Stimulated activated naive CD8-positive, alpha-beta T cell treated with anti-CD3 and anti-CD28 coated beads, Interleukin-15, Interleukin-2, amounts not matched to agents 100 ng/mL and 50 ng/mL, for 24 hours (primary cell): ENCODE results near the gene PLAAT5.

ENCODE experiments used
- H3K27ac Mint-ChIP-seq: one replicate; pipeline ENCODE4 v1.8.0; 2021; ENCODE audit warnings: mild to moderate bottlenecking, mixed read lengths
- H3K27me3 Mint-ChIP-seq: one replicate; pipeline ENCODE4 v1.8.0; 2021; ENCODE audit warnings: mixed read lengths
- H3K36me3 Mint-ChIP-seq: one replicate; pipeline ENCODE4 v1.8.0; 2021; ENCODE audit warnings: low read depth, mixed read lengths
- H3K4me1 Mint-ChIP-seq: one replicate; pipeline ENCODE4 v1.8.0; 2021; ENCODE audit warnings: low read depth, mixed read lengths
- H3K4me3 Mint-ChIP-seq: one replicate; pipeline ENCODE4 v1.8.0; 2021; ENCODE audit warnings: mild to moderate bottlenecking, mixed read lengths
- H3K9me3 Mint-ChIP-seq: one replicate; pipeline ENCODE4 v1.8.0; 2021; ENCODE audit warnings: mixed read lengths

PLAAT5 gene

GRCh38 chr11:63504933-63505586 lies 14.1 kb upstream of the PLAAT5 start:
- Mint-ChIP-seq H3K9me3 (peaks cover 9% of the 10 kb centered on the region), H3K4me1 (peaks cover 6% of the 10 kb centered on the region), H3K27me3 (no peaks in the 10 kb centered on the region), H3K4me3 (no peak overlapping the region), H3K27ac (no peak overlapping the region), H3K36me3 (peaks cover 6% of the 10 kb centered on the region)

- no peak overlapping the region for H3K27ac Mint-ChIP-seq
- peaks cover 6% of the 10 kb centered on the region for H3K4me1 Mint-ChIP-seq
- no peak overlapping the region for H3K4me3 Mint-ChIP-seq
- H3K36me3 Mint-ChIP-seq: peaks cover 12% of the 10 kb centered on the region
- no peaks in the 10 kb centered on the region for H3K27me3 Mint-ChIP-seq
- peaks cover 17% of the 10 kb centered on the region for H3K9me3 Mint-ChIP-seq
These were observed 13.1 kb upstream of the PLAAT5 start for GRCh38 chr11:63504054-63504453.

GRCh38 chr11:63503492-63503891 lies 12.5 kb upstream of the PLAAT5 start:
- peaks cover 6% of the 10 kb centered on the region for H3K4me1 Mint-ChIP-seq
- no peak overlapping the region for H3K4me3 Mint-ChIP-seq
- H3K9me3 Mint-ChIP-seq: peaks cover 17% of the 10 kb centered on the region
- H3K27me3 Mint-ChIP-seq: no peaks in the 10 kb centered on the region
- H3K36me3 Mint-ChIP-seq: peaks cover 12% of the 10 kb centered on the region
- no peak overlapping the region for H3K27ac Mint-ChIP-seq

- Mint-ChIP-seq H3K4me1 (peaks cover 6% of the 10 kb centered on the region), H3K9me3 (peaks cover 17% of the 10 kb centered on the region), H3K36me3 (peaks cover 12% of the 10 kb centered on the region), H3K27me3 (peaks cover 6% of the 10 kb centered on the region), H3K27ac (no peak overlapping the region), H3K4me3 (no peak overlapping the region)
These were observed 11.4 kb upstream of the PLAAT5 start for GRCh38 chr11:63502252-63502820.

GRCh38 chr11:63501236-63501635 lies 10.3 kb upstream of the PLAAT5 start:
- H3K27me3 Mint-ChIP-seq: peaks cover 12% of the 10 kb centered on the region

GRCh38 chr11:63499874-63500273 lies 8.9 kb upstream of the PLAAT5 start:
- Mint-ChIP-seq H3K27me3 (peaks cover 12% of the 10 kb centered on the region), H3K27ac (no peak overlapping the region), H3K36me3 (peaks cover 12% of the 10 kb centered on the region), H3K4me3 (no peak overlapping the region), H3K9me3 (peaks cover 17% of the 10 kb centered on the region), H3K4me1 (no peaks in the 10 kb centered on the region)

More at GRCh38 chr11:63501236-63501635, 10.3 kb upstream of the PLAAT5 start:
- Mint-ChIP-seq H3K4me3 (no peak overlapping the region), H3K27ac (no peak overlapping the region), H3K4me1 (peaks cover 6% of the 10 kb centered on the region), H3K36me3 (peaks cover 12% of the 10 kb centered on the region), H3K9me3 (peaks cover 17% of the 10 kb centered on the region)

- H3K4me1 Mint-ChIP-seq: peaks cover 14% of the 10 kb centered on the region
- H3K27me3 Mint-ChIP-seq: peaks cover 32% of the 10 kb centered on the region
- H3K9me3 Mint-ChIP-seq: peaks cover 8% of the 10 kb centered on the region
- H3K4me3 Mint-ChIP-seq: no peak overlapping the region
- no peak overlapping the region for H3K27ac Mint-ChIP-seq
- peaks cover 7% of the 10 kb centered on the region for H3K36me3 Mint-ChIP-seq
These were observed 4.0 kb upstream of the PLAAT5 start for GRCh38 chr11:63494975-63495374.

- Mint-ChIP-seq H3K4me1 (peaks cover 14% of the 10 kb centered on the region), H3K36me3 (no peaks in the 10 kb centered on the region), H3K27me3 (peaks cover 42% of the 10 kb centered on the region), H3K4me3 (no peak overlapping the region), H3K27ac (no peak overlapping the region), H3K9me3 (no peaks in the 10 kb centered on the region)
These were observed 2.2 kb upstream of the PLAAT5 start for GRCh38 chr11:63493127-63493526.

GRCh38 chr11:63492441-63492840 lies 1.5 kb upstream of the PLAAT5 start:
- peaks cover 36% of the 10 kb centered on the region for H3K27me3 Mint-ChIP-seq
- no peak overlapping the region for H3K4me3 Mint-ChIP-seq
- no peak overlapping the region for H3K27ac Mint-ChIP-seq
- H3K9me3 Mint-ChIP-seq: no peaks in the 10 kb centered on the region
- no peaks in the 10 kb centered on the region for H3K36me3 Mint-ChIP-seq
- H3K4me1 Mint-ChIP-seq: peaks cover 14% of the 10 kb centered on the region

GRCh38 chr11:63491636-63492372 lies 837 bp upstream of the PLAAT5 start:
- Mint-ChIP-seq H3K4me1 (peaks cover 14% of the 10 kb centered on the region), H3K9me3 (no peaks in the 10 kb centered on the region), H3K27ac (no peak overlapping the region), H3K27me3 (peaks cover 30% of the 10 kb centered on the region), H3K36me3 (no peaks in the 10 kb centered on the region), H3K4me3 (peak overlapping the region; percentile 82)

GRCh38 chr11:63491240-63491587 lies 247 bp upstream of the PLAAT5 start:
- Mint-ChIP-seq H3K27me3 (peaks cover 33% of the 10 kb centered on the region), H3K9me3 (no peaks in the 10 kb centered on the region), H3K4me1 (peaks cover 14% of the 10 kb centered on the region), H3K4me3 (peak overlapping the region; percentile 82), H3K36me3 (no peaks in the 10 kb centered on the region), H3K27ac (no peak overlapping the region)

- no peak overlapping the region for H3K4me3 Mint-ChIP-seq
- no peaks in the 10 kb centered on the region for H3K36me3 Mint-ChIP-seq
- H3K9me3 Mint-ChIP-seq: peaks cover 9% of the 10 kb centered on the region
- no peak overlapping the region for H3K27ac Mint-ChIP-seq
- H3K27me3 Mint-ChIP-seq: peaks cover 38% of the 10 kb centered on the region
- peaks cover 14% of the 10 kb centered on the region for H3K4me1 Mint-ChIP-seq
These were observed 1.1 kb downstream of the PLAAT5 start for GRCh38 chr11:63489879-63490278.

GRCh38 chr11:63488789-63489188 lies 2.2 kb downstream of the PLAAT5 start:
- peaks cover 35% of the 10 kb centered on the region for H3K27me3 Mint-ChIP-seq
- H3K36me3 Mint-ChIP-seq: no peaks in the 10 kb centered on the region
- H3K9me3 Mint-ChIP-seq: peaks cover 20% of the 10 kb centered on the region

GRCh38 chr11:63485777-63486176 lies 5.2 kb downstream of the PLAAT5 start:
- Mint-ChIP-seq H3K4me3 (no peak overlapping the region), H3K4me1 (no peaks in the 10 kb centered on the region), H3K36me3 (no peaks in the 10 kb centered on the region), H3K9me3 (peaks cover 20% of the 10 kb centered on the region), H3K27me3 (peaks cover 28% of the 10 kb centered on the region), H3K27ac (no peak overlapping the region)

More at GRCh38 chr11:63488789-63489188, 2.2 kb downstream of the PLAAT5 start:
- no peak overlapping the region for H3K27ac Mint-ChIP-seq
- H3K4me3 Mint-ChIP-seq: no peak overlapping the region
- H3K4me1 Mint-ChIP-seq: peaks cover 14% of the 10 kb centered on the region

- Mint-ChIP-seq H3K27ac (no peak overlapping the region), H3K36me3 (no peaks in the 10 kb centered on the region), H3K9me3 (peaks cover 20% of the 10 kb centered on the region), H3K4me3 (no peak overlapping the region), H3K27me3 (peaks cover 17% of the 10 kb centered on the region), H3K4me1 (no peaks in the 10 kb centered on the region)
These were observed 10.9 kb downstream of the PLAAT5 start for GRCh38 chr11:63480039-63480438.
